Measurements from ENCODE around the gene MFAP1.

The MFAP1 gene

DNA sequence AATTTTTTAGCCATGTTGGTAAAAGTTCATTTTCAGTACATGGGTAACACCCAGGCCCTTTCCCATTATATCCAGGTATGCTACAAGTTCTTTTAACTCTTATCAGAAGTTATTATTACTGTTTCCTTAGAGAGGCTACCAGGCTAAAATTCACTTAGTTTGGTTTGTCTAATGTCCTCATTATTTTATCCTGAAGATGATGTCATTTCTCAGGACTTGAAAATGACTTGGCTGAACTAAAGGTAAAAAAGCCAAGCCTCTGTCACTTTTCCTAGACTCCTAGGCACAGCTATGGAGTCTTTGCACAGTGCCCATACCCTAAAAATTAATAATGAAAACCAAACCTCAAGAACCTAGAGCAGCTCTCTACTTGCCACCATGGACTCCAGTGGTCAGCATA, 51.9 kb downstream of the MFAP1 start:
- no peaks in the 10 kb centered on the region for H3K27me3 ChIP-seq (replicated peaks; ENCODE audit: control insufficient read depth, insufficient read depth, low read length)
- DNase-seq (ENCODE audit: low read depth), result no peak
- H3K9ac ChIP-seq (ENCODE audit: low read length), result no peak overlapping the region
- peaks cover 64% of the 10 kb centered on the region for H3K36me3 ChIP-seq (ENCODE audit: control insufficient read depth, insufficient read depth, low read length, severe bottlenecking)
- no peaks in the 10 kb centered on the region for H3K9me3 ChIP-seq (ENCODE audit: control insufficient read depth, low read length)
- H3K4me1 ChIP-seq (ENCODE audit: control insufficient read depth, insufficient read depth, low read length), result peaks cover 20% of the 10 kb centered on the region
- no peak overlapping the region for H3K4me3 ChIP-seq (ENCODE audit: low read length)

DNA sequence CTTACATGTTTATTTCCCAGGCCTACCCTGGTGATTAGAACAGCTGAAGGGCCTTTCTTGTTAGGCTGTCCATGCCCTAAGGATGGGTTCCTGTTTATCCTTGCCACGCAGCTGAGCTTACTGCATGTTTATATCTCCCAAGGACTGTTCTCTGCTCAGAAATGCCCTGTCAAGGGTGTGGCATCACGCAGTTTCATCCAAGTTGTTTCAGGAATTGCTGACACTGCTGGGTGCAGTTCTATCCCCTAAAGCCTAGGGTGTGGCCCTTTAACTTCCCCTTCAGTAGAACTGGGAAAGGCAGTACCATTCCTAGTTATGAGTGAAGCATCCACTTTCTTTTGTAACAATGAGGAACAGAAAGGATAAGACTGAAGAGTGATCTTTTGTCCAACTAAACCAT, 52.7 kb downstream of the MFAP1 start:
- Histone ChIP-seq H3K36me3 (ENCODE audit: control insufficient read depth, insufficient read depth, low read length, severe bottlenecking) (peaks cover 72% of the 10 kb centered on the region), H3K4me1 (ENCODE audit: control insufficient read depth, insufficient read depth, low read length) (peaks cover 17% of the 10 kb centered on the region), H3K9me3 (ENCODE audit: control insufficient read depth, low read length) (no peaks in the 10 kb centered on the region), H3K9ac (ENCODE audit: low read length) (peak overlapping the region; percentile 33), H3K27me3 (replicated peaks; ENCODE audit: control insufficient read depth, insufficient read depth, low read length) (no peaks in the 10 kb centered on the region), H3K4me3 (ENCODE audit: low read length) (no peak overlapping the region)
- DNase-seq (ENCODE audit: low read depth), result peak; percentile 24

DNA sequence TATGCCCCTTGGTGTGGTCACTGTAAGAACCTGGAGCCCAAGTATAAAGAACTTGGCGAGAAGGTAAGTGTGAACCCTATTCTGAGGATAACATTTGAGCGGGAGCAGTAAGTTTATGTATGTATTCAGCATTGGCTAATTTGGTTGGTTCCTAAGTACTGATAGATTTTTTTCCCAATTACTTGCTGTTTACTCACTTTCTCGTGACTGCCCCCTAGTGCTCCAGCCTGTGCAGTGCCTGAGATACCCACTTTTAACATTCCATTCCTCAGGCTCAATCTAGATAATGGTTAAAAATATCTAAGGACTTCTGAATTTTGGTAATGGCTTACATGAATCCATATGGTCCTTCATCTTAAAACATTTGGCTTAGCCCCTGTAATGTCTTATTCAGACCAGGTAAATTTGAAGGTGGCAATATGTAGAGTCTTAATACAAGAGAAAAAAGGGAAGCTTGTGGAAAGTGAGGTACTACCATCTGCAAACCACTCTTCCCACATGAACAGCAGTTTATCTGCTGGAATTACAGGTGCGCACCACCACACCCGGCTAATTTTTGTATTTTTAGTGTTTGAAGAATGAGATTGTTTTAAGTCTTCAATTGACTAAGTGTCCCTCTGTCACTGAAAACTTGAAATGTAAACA, 54.8 kb downstream of the MFAP1 start:
- Histone ChIP-seq H3K36me3 (ENCODE audit: control insufficient read depth, insufficient read depth, low read length, severe bottlenecking) (peaks cover 93% of the 10 kb centered on the region), H3K4me1 (ENCODE audit: control insufficient read depth, insufficient read depth, low read length) (peaks cover 11% of the 10 kb centered on the region), H3K9ac (ENCODE audit: low read length) (no peak overlapping the region), H3K27me3 (replicated peaks; ENCODE audit: control insufficient read depth, insufficient read depth, low read length) (no peaks in the 10 kb centered on the region), H3K4me3 (ENCODE audit: low read length) (no peak overlapping the region), H3K9me3 (ENCODE audit: control insufficient read depth, low read length) (no peaks in the 10 kb centered on the region)
- DNase-seq (ENCODE audit: low read depth), result peak; percentile 89

DNA sequence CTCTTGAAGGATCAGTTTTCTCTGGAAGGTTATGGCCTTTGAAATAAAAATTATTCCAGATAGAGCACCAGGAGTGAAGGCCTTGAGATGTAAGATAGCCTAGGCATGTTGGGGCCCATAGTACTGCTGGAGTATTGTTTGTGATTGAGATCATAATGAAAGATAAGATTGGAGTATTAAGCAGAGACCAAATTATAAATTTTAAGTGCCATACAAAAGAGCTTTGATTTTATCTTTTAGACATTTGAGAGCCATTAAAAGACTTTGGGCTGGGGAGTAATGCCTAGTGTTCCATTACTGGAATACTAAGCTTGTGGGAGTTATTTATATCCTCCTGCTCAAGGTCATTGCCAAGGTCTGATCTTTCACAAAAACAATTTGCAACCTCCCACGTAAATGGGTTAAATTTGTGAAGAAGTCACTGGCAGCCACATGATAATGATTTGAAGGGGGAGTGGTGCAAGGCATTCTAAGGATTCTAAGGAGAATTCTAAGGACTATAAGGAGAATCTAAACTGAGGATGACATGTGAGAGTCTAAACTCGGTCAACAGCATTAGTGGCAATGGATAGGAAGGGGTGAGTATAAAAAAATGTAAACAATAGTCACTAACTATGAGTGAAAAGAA, 60.6 kb downstream of the MFAP1 start:
- DNase-seq (ENCODE audit: low read depth), result no peak
- Histone ChIP-seq H3K4me1 (ENCODE audit: control insufficient read depth, insufficient read depth, low read length) (peaks cover 6% of the 10 kb centered on the region), H3K4me3 (ENCODE audit: low read length) (no peak overlapping the region), H3K9ac (ENCODE audit: low read length) (no peak overlapping the region), H3K36me3 (ENCODE audit: control insufficient read depth, insufficient read depth, low read length, severe bottlenecking) (peaks cover 92% of the 10 kb centered on the region), H3K27me3 (replicated peaks; ENCODE audit: control insufficient read depth, insufficient read depth, low read length) (no peaks in the 10 kb centered on the region), H3K9me3 (ENCODE audit: control insufficient read depth, low read length) (no peaks in the 10 kb centered on the region)

DNA sequence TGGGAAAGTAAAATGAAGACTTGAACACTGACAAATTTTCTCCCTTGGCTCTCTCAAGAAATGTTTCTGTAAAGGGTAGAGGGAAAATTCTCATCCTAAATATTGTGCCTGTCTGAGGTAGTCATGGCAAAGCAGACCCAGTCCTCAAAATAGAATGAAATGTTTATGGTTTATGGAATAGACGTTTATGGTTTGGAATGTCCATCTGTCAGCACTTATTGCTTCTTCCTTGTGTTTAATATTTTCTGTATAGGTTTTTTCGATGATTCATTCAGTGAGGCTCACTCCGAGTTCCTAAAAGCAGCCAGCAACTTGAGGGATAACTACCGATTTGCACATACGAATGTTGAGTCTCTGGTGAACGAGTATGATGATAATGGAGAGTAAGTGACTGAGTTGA, 61.7 kb downstream of the MFAP1 start:
- peak; percentile 43 for DNase-seq (ENCODE audit: low read depth)
- no peak overlapping the region for H3K9ac ChIP-seq (ENCODE audit: low read length)
- H3K4me3 ChIP-seq (ENCODE audit: low read length), result no peak overlapping the region
- no peaks in the 10 kb centered on the region for H3K9me3 ChIP-seq (ENCODE audit: control insufficient read depth, low read length)
- peaks cover 91% of the 10 kb centered on the region for H3K36me3 ChIP-seq (ENCODE audit: control insufficient read depth, insufficient read depth, low read length, severe bottlenecking)
- peaks cover 6% of the 10 kb centered on the region for H3K4me1 ChIP-seq (ENCODE audit: control insufficient read depth, insufficient read depth, low read length)
- H3K27me3 ChIP-seq (replicated peaks; ENCODE audit: control insufficient read depth, insufficient read depth, low read length), result no peaks in the 10 kb centered on the region
